Stomach (tissue), 9 donors: ENCODE data around the gene NPTN. TPM values are rescaled to one million over a fixed set of nuclear protein-coding genes. Genes with fewer than 3 reads are reported as not detected.

ENCODE experiments used
- DNase-seq, 2 donors: peaks; one replicate each; pipeline versions ENCODE4 v3.0.0 to v3.0.0-alpha.2; 2013 to 2019
- H3K27ac ChIP-seq, 5 donors: fragments of 200-600 bp in 4 of 5; sonication (generic) in 4 of 5; one replicate each; pipeline ENCODE4 v1.5.1; 2013 to 2019; ENCODE audit warnings: mild to moderate bottlenecking in 1 of 5, moderate library complexity in 1 of 5
- H3K27me3 ChIP-seq, 3 donors: fragments of 200-600 bp; sonication (generic); one replicate each; pipeline ENCODE4 v1.5.1; 2017 to 2019; ENCODE audit warnings: mixed run types in 1 of 3
- H3K36me3 ChIP-seq, 4 donors: fragments of 200-600 bp; sonication (generic); 1 replicate in 3 of 4; 2 replicates in 1 of 4; pipeline ENCODE4 v1.5.1; 2016 to 2019
- H3K4me1 ChIP-seq, 4 donors: fragments of 200-600 bp; sonication (generic); one replicate each; pipeline ENCODE4 v1.5.1; 2016 to 2019
- H3K4me3 ChIP-seq, 4 donors: fragments of 200-600 bp; sonication (generic) in 3 of 4; one replicate each; pipeline ENCODE4 v1.5.1; 2016 to 2019; ENCODE audit warnings: mild to moderate bottlenecking in 1 of 4
- H3K9me3 ChIP-seq, 4 donors: fragments of 200-600 bp; sonication (generic); one replicate each; pipeline ENCODE4 v1.5.1; 2016 to 2019
- CTCF ChIP-seq, 7 experiments: fragments of 450-650 bp in 4 of 7; fragments of 200-600 bp in 3 of 7; sonication (generic) in 3 of 7; IDR thresholded peaks; one replicate each; pipeline ENCODE4 v1.5.1; 2016 to 2019; ENCODE audit warnings: antibody characterized with exemption in 7 of 7, control low read depth in 2 of 7, mild to moderate bottlenecking in 1 of 7
- EP300 ChIP-seq: sonication (generic); formaldehyde crosslinking; IDR thresholded peaks from one replicate; pipeline ENCODE4 v1.6.1; 2017; ENCODE audit warnings: antibody characterized with exemption
- POLR2A ChIP-seq, 4 donors: fragments of 450-650 bp; IDR thresholded peaks; one replicate each; pipeline ENCODE4 v1.6.1; 2016; ENCODE audit warnings: antibody characterized with exemption in 4 of 4, control low read depth in 2 of 4, mild to moderate bottlenecking in 1 of 4, moderate library complexity in 1 of 4
- POLR2AphosphoS5 ChIP-seq, 3 donors: sonication (generic); formaldehyde crosslinking; IDR thresholded peaks; one replicate each; pipeline ENCODE4 v1.6.1; 2016; ENCODE audit warnings: antibody characterized with exemption in 3 of 3
- WGBS, 5 donors: extraction: QIAGEN DNeasy Blood & Tissue Kit in 3 of 5; methylation state at CpG; one replicate each; pipeline versions ENCODE4 v1.1.5 to v1.1.7; 2013 to 2018; 5-methylcytosine and 5-hydroxymethylcytosine counted together
- intact Hi-C: fragments of 100-400 bp; cut with DNase I; formaldehyde crosslinking; loops from one replicate; pipeline ENCODE4 v1.15.1; 2023; ENCODE audit warnings: low total_unique reads
- polyA plus RNA-seq, 3 donors: library from polyadenylated mRNA; stranded (reverse); fragments of 200-250 nt; gene quantifications; one replicate each; pipeline ENCODE4 v1.2.3, GENCODE V29; 2013
- total RNA-seq, 5 donors: library from RNA; depleted of rRNA; stranded (reverse); fragments of >200 nt; gene quantifications; one replicate each; pipeline versions ENCODE4 v1.1.0 to v1.2.3, GENCODE V29; 2014 to 2016
- donor health status: healthy with polysubstance abuse.
- donor health status: Bipolar disorder and iron deficiency.
- donor health status: healthy.

Gene NPTN
- total and polyA plus RNA-seq, 8 donors = 41.4 to 228 (median 96.2) TPM

GRCh38 chr15:73571346-73571745 lies 61.8 kb downstream of the NPTN start:
- Histone ChIP-seq H3K4me1 (peaks cover 22 to 77% (median 48%) of the 10 kb centered on the region in 4 donors), H3K36me3 (peaks cover 43 to 98% (median 94%) of the 10 kb centered on the region in 4 donors), H3K4me3 (no peak overlapping the region), H3K27ac (peak overlapping the region in 3 of 5 donors; percentile 15 to 47 (median 21)), H3K9me3 (no peaks in the 10 kb centered on the region), H3K27me3 (no peaks in the 10 kb centered on the region)
- 60 to 68% (median 61%) methylated on average over 5 of the region's 5 CpGs for WGBS, 5 donors
- intact Hi-C loops = no loop called here
- TF ChIP-seq EP300 (no peak), POLR2A (IDR thresholded peaks at IDR 0.05) (no peak), CTCF (IDR thresholded peaks at IDR 0.05) (no peak), POLR2AphosphoS5 (IDR thresholded peaks at IDR 0.05) (no peak)
- peak in 1 of 2 donors; percentile 18 for DNase-seq

- no peak for DNase-seq
- WGBS, 5 donors = 67 to 75% (median 74%) methylated on average over 7 of the region's 7 CpGs
- peaks cover 46 to 98% (median 93%) of the 10 kb centered on the region in 4 donors for H3K36me3 ChIP-seq
- no peaks in the 10 kb centered on the region for H3K27me3 ChIP-seq
- no peak overlapping the region for H3K4me3 ChIP-seq
- peaks cover 22 to 71% (median 46%) of the 10 kb centered on the region in 4 donors for H3K4me1 ChIP-seq
- intact Hi-C loops = no loop called here
- TF ChIP-seq EP300 = no peak
- no peak for TF ChIP-seq POLR2AphosphoS5 (IDR thresholded peaks at IDR 0.05)
- TF ChIP-seq CTCF (IDR thresholded peaks at IDR 0.05) = no peak
- no peak for TF ChIP-seq POLR2A (IDR thresholded peaks at IDR 0.05)
- H3K9me3 ChIP-seq = no peaks in the 10 kb centered on the region
- H3K27ac ChIP-seq = peak overlapping the region in 3 of 5 donors; percentile 15 to 47 (median 21)
Observed at GRCh38 chr15:73570355-73571032, 62.7 kb downstream of the NPTN start.

- no peak for TF ChIP-seq EP300
- TF ChIP-seq POLR2AphosphoS5 (IDR thresholded peaks at IDR 0.05) = no peak
- TF ChIP-seq POLR2A (IDR thresholded peaks at IDR 0.05) = no peak
- no peak for TF ChIP-seq CTCF (IDR thresholded peaks at IDR 0.05)
- intact Hi-C loops = no loop called here
- Histone ChIP-seq H3K9me3 (no peaks in the 10 kb centered on the region), H3K27me3 (no peaks in the 10 kb centered on the region), H3K4me3 (no peak overlapping the region), H3K4me1 (peaks cover 22 to 69% (median 45%) of the 10 kb centered on the region in 4 donors), H3K36me3 (peaks cover 49 to 99% (median 96%) of the 10 kb centered on the region in 4 donors), H3K27ac (no peak overlapping the region)
- WGBS, 5 donors = 83 to 94% (median 91%) methylated on average over 3 of the region's 3 CpGs
- DNase-seq = no peak
Observed at GRCh38 chr15:73569361-73569760, 63.8 kb downstream of the NPTN start.

- WGBS, 5 donors = 71 to 88% (median 84%) methylated on average over 7 of the region's 7 CpGs
- Histone ChIP-seq H3K27ac (no peak overlapping the region), H3K27me3 (no peaks in the 10 kb centered on the region), H3K4me1 (peaks cover 22 to 65% (median 42%) of the 10 kb centered on the region in 4 donors), H3K36me3 (peaks cover 46 to 100% (median 99%) of the 10 kb centered on the region in 4 donors), H3K9me3 (no peaks in the 10 kb centered on the region), H3K4me3 (no peak overlapping the region)
- TF ChIP-seq EP300 (no peak), CTCF (IDR thresholded peaks at IDR 0.05) (no peak), POLR2A (IDR thresholded peaks at IDR 0.05) (no peak), POLR2AphosphoS5 (IDR thresholded peaks at IDR 0.05) (no peak)
- intact Hi-C loops = no loop called here
- no peak for DNase-seq
Observed at GRCh38 chr15:73568564-73569280, 64.5 kb downstream of the NPTN start.
